GM06990 (cell line): ENCODE data around the gene OSBPL10.

ENCODE experiments used
- DNase-seq: peaks from one replicate; pipeline ENCODE4 v3.0.0-alpha.2; 2011; ENCODE audit not compliant: insufficient read length; ENCODE audit errors: extremely low read depth
- H3K27me3 ChIP-seq: replicated peaks from 2 replicates; pipeline ENCODE4 v1.6.0; 2011; ENCODE audit warnings: low read length; ENCODE audit not compliant: control insufficient read depth, insufficient read depth
- H3K36me3 ChIP-seq: 2 replicates; pipeline ENCODE4 v1.5.1; 2011; ENCODE audit warnings: low read length; ENCODE audit not compliant: control insufficient read depth, insufficient read depth
- H3K4me3 ChIP-seq: replicated peaks from 2 replicates; pipeline ENCODE4 v1.5.1; 2011; ENCODE audit warnings: low read depth, mild to moderate bottlenecking, control low read depth, low read length
- CTCF ChIP-seq: IDR thresholded peaks from 2 replicates; pipeline ENCODE4 v1.5.1; 2011; ENCODE audit warnings: low read length, control low read depth, mild to moderate bottlenecking, inconsistent platforms; ENCODE audit not compliant: insufficient read depth, poor library complexity, severe bottlenecking

The OSBPL10 gene

GRCh38 chr3:31936420-31937060 is 44.5 kb downstream of the OSBPL10 start:
- H3K4me3 ChIP-seq, result no peak overlapping the region
- H3K36me3 ChIP-seq, result no peaks in the 10 kb centered on the region
- no peaks in the 10 kb centered on the region; the same call in 1 of the 2 replicates for H3K27me3 ChIP-seq
- TF ChIP-seq CTCF, result no peak
- DNase-seq, result no peak

GRCh38 chr3:31934866-31935265 is 46.2 kb downstream of the OSBPL10 start:
- no peak for DNase-seq
- no peaks in the 10 kb centered on the region for H3K36me3 ChIP-seq
- TF ChIP-seq CTCF, result no peak
- no peak overlapping the region for H3K4me3 ChIP-seq
- H3K27me3 ChIP-seq, result no peaks in the 10 kb centered on the region

GRCh38 chr3:31934018-31934417 is 47.0 kb downstream of the OSBPL10 start:
- H3K36me3 ChIP-seq, result no peaks in the 10 kb centered on the region
- no peak overlapping the region for H3K4me3 ChIP-seq
- no peaks in the 10 kb centered on the region for H3K27me3 ChIP-seq
- no peak for TF ChIP-seq CTCF
- no peak for DNase-seq

GRCh38 chr3:31932990-31933389 is 48.1 kb downstream of the OSBPL10 start:
- Histone ChIP-seq H3K4me3 (no peak overlapping the region), H3K27me3 (no peaks in the 10 kb centered on the region), H3K36me3 (no peaks in the 10 kb centered on the region)
- no peak for DNase-seq
- no peak for TF ChIP-seq CTCF

GRCh38 chr3:31929826-31930502 is 51.1 kb downstream of the OSBPL10 start:
- H3K27me3 ChIP-seq, result no peaks in the 10 kb centered on the region
- no peak for DNase-seq
- no peak overlapping the region for H3K4me3 ChIP-seq
- no peak for TF ChIP-seq CTCF
- H3K36me3 ChIP-seq, result no peaks in the 10 kb centered on the region
